Upper lobe of left lung (tissue), 6 donors: Measurements from ENCODE around the gene LMO4. TPM values are rescaled to one million over a fixed set of nuclear protein-coding genes. Genes with fewer than 3 reads are reported as not detected.

Experiments used
- ATAC-seq, 2 donors: fragments of 200-7000 bp; cut with Tn5 transposase; one replicate each; pipeline ENCODE4 v1.9.1; 2022; ENCODE audit warnings: mild to moderate bottlenecking in 2 of 2, moderate library complexity in 2 of 2; ENCODE audit not compliant: low FRiP score in 2 of 2
- DNase-seq, 2 donors: peaks; one replicate each; pipeline ENCODE4 v3.0.0-alpha.2; 2019 to 2020
- H3K27ac ChIP-seq, 4 donors: fragments of 200-600 bp; sonication (generic); one replicate each; pipeline ENCODE4 v1.5.1; 2016 to 2019
- H3K27me3 ChIP-seq, 4 donors: fragments of 200-600 bp; sonication (generic); one replicate each; pipeline ENCODE4 v1.5.1; 2017 to 2019
- H3K36me3 ChIP-seq, 4 donors: fragments of 200-600 bp; sonication (generic); one replicate each; pipeline ENCODE4 v1.5.1; 2016 to 2019
- H3K4me1 ChIP-seq, 4 donors: fragments of 200-600 bp; sonication (generic); one replicate each; pipeline ENCODE4 v1.5.1; 2018 to 2019
- H3K4me3 ChIP-seq, 4 donors: fragments of 200-600 bp; sonication (generic); one replicate each; pipeline ENCODE4 v1.5.1; 2017 to 2019; ENCODE audit warnings: mild to moderate bottlenecking in 2 of 4, moderate library complexity in 1 of 4
- H3K9me3 ChIP-seq, 4 donors: fragments of 200-600 bp; sonication (generic); one replicate each; pipeline ENCODE4 v1.5.1; 2018 to 2019
- CTCF ChIP-seq, 6 experiments: fragments of 450-650 bp in 4 of 6; fragments of 200-600 bp in 2 of 6; sonication (generic) in 2 of 6; IDR thresholded peaks; one replicate each; pipeline ENCODE4 v1.5.1; 2016 to 2019; ENCODE audit warnings: antibody characterized with exemption in 6 of 6
- EP300 ChIP-seq, 4 donors: sonication (generic); formaldehyde crosslinking; IDR thresholded peaks; one replicate each; pipeline ENCODE4 v1.5.1; 2017; ENCODE audit warnings: antibody characterized with exemption in 4 of 4, control low read depth in 2 of 4
- POLR2A ChIP-seq, 4 donors: fragments of 450-650 bp; IDR thresholded peaks; one replicate each; pipeline ENCODE4 v1.5.1; 2016 to 2017; ENCODE audit warnings: antibody characterized with exemption in 4 of 4, mild to moderate bottlenecking in 2 of 4
- POLR2AphosphoS5 ChIP-seq, 2 donors: sonication (generic); formaldehyde crosslinking; IDR thresholded peaks; one replicate each; pipeline ENCODE4 v1.5.1; 2017; ENCODE audit warnings: antibody characterized with exemption in 2 of 2
- WGBS, 2 donors: methylation state at CpG; one replicate each; pipeline ENCODE4 v1.1.5; 2017 to 2018; 5-methylcytosine and 5-hydroxymethylcytosine counted together
- total RNA-seq, 6 donors: library from RNA; depleted of rRNA in 4 of 6; stranded (reverse); fragments of >200 nt in 4 of 6; gene quantifications; one replicate each; pipeline versions ENCODE4 v1.1.0 to v1.2.1, GENCODE V29; 2016 to 2021
- donor health status: DM: no; HTN: no; CAD: no; lungs with moderate emphysema.
- donor health status: DM: no; HTN: yes; CAD: no; lungs with severe emphysema.

LMO4 gene
- total RNA-seq, 6 donors from 2014 or later, result 23.7 to 54.4 (median 42.4) TPM

- 50 to 68% methylated on average over 1 of the region's 1 CpG for WGBS, 2 donors
- no peak for DNase-seq
- TF ChIP-seq POLR2A (IDR thresholded peaks at IDR 0.05), result no peak
- TF ChIP-seq EP300 (IDR thresholded peaks at IDR 0.05), result no peak
- no peak for TF ChIP-seq POLR2AphosphoS5 (IDR thresholded peaks at IDR 0.05)
- TF ChIP-seq CTCF (IDR thresholded peaks at IDR 0.05), result no peak
Measured at GRCh38 chr1:87291107-87291506, 37.6 kb upstream of the LMO4 start.

GRCh38 chr1:87292684-87293493 is 35.8 kb upstream of the LMO4 start:
- H3K4me1 ChIP-seq, result no peaks in the 10 kb centered on the region
- no peaks in the 10 kb centered on the region for H3K9me3 ChIP-seq
- ATAC-seq (peak in 1 of 2 donors; percentile 75), DNase-seq (peak in 1 of 2 donors; percentile 40)
- H3K27me3 ChIP-seq, result no peaks in the 10 kb centered on the region
- H3K36me3 ChIP-seq, result no peaks in the 10 kb centered on the region
- peak; percentile 58 to 82 (median 70) for TF ChIP-seq CTCF (IDR thresholded peaks at IDR 0.05)
- no peak for TF ChIP-seq POLR2A (IDR thresholded peaks at IDR 0.05)
- H3K4me3 ChIP-seq, result no peak overlapping the region
- 45 to 46% methylated on average over 9 of the region's 9 CpGs for WGBS, 2 donors
- H3K27ac ChIP-seq, result no peak overlapping the region

More at GRCh38 chr1:87291107-87291506, 37.6 kb upstream of the LMO4 start:
- Histone ChIP-seq H3K9me3 (no peaks in the 10 kb centered on the region), H3K27me3 (no peaks in the 10 kb centered on the region), H3K36me3 (no peaks in the 10 kb centered on the region), H3K4me3 (no peak overlapping the region), H3K27ac (no peak overlapping the region), H3K4me1 (no peaks in the 10 kb centered on the region)
- no peak for ATAC-seq

- no peak for TF ChIP-seq POLR2A (IDR thresholded peaks at IDR 0.05)
- no peak for TF ChIP-seq CTCF (IDR thresholded peaks at IDR 0.05)
- no peak for TF ChIP-seq POLR2AphosphoS5 (IDR thresholded peaks at IDR 0.05)
- TF ChIP-seq EP300 (IDR thresholded peaks at IDR 0.05), result no peak
- H3K27ac ChIP-seq, result no peak overlapping the region
- WGBS, 2 donors, result 77% methylated on average over 5 of the region's 5 CpGs
- DNase-seq, result no peak
- no peak overlapping the region for H3K4me3 ChIP-seq
- no peaks in the 10 kb centered on the region for H3K4me1 ChIP-seq
- no peaks in the 10 kb centered on the region for H3K9me3 ChIP-seq
- no peaks in the 10 kb centered on the region for H3K36me3 ChIP-seq
- ATAC-seq, result no peak
- H3K27me3 ChIP-seq, result no peaks in the 10 kb centered on the region
Measured at GRCh38 chr1:87294633-87295032, 34.0 kb upstream of the LMO4 start.

- WGBS, 2 donors, result 64 to 65% methylated on average over 11 of the region's 11 CpGs
- TF ChIP-seq CTCF (IDR thresholded peaks at IDR 0.05) (no peak), POLR2A (IDR thresholded peaks at IDR 0.05) (no peak), EP300 (IDR thresholded peaks at IDR 0.05) (no peak), POLR2AphosphoS5 (IDR thresholded peaks at IDR 0.05) (no peak)
- DNase-seq, result peak in 1 of 2 donors; percentile 25
- Histone ChIP-seq H3K4me3 (no peak overlapping the region), H3K9me3 (no peaks in the 10 kb centered on the region), H3K27me3 (no peaks in the 10 kb centered on the region), H3K36me3 (no peaks in the 10 kb centered on the region), H3K4me1 (no peaks in the 10 kb centered on the region), H3K27ac (no peak overlapping the region)
- ATAC-seq, result no peak
Measured at GRCh38 chr1:87295445-87296110, 33.1 kb upstream of the LMO4 start.
